Activated CD4-positive, alpha-beta T cell treated with anti-CD3 and anti-CD28 coated beads for 24 hours (primary cell): ENCODE results near the gene SOS2.
"Not testable (repeated sequence)": the region's sequence is repeated elsewhere in the genome, so short reads cannot be mapped to it uniquely, and the experiment has no call there.

Source experiments
- DNase-seq, 2 donors: peaks; one replicate each; pipeline ENCODE4 v3.0.0-alpha.2; 2020; ENCODE audit warnings: low read depth in 2 of 2

Gene SOS2

DNA sequence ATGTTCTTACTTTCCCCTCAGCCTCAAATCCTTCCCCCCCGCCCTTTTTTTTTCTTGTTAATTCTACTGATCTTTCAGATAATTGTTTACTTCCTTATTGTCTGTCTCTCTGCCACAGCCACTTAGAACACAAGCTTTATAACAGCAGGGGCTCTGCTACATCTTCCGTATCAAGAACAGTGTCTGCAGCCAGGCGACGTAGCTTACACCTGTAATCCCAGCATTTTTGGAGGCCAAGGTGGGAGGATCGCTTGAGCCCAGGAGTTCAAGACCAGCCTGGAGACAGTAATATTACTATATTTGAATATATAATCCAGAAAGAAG is 5.4 kb downstream of the SOS2 start:
- DNase-seq = no peak

- no peak for DNase-seq
Observed at GRCh38 chr14:50225067-50225973, 6.1 kb downstream of the SOS2 start.

GRCh38 chr14:50222055-50222613 is 9.2 kb downstream of the SOS2 start:
- no peak for DNase-seq

- no peak for DNase-seq
Observed at GRCh38 chr14:50218501-50218900, 12.9 kb downstream of the SOS2 start.

- no peak for DNase-seq
Observed at GRCh38 chr14:50215416-50215815, 16.0 kb downstream of the SOS2 start.

DNA sequence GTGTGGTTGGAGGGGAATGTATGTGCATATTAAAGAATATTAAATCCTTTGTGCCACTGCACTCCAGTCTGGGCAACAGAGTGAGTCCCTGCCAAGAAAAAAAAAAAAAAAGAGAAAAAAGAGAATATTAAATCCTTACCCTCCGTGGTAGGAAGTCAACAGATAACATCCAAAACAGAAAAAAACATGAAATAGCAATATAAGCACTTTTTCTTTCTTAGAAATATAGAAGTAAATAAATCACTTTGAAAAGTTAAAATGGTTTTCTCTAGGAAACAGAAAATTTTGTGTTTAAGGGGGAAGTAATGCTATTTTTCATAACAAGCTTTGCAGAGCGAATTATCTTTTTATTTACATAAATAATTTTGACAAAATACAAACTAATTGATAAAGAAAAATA is 17.6 kb downstream of the SOS2 start:
- DNase-seq = no peak

DNA sequence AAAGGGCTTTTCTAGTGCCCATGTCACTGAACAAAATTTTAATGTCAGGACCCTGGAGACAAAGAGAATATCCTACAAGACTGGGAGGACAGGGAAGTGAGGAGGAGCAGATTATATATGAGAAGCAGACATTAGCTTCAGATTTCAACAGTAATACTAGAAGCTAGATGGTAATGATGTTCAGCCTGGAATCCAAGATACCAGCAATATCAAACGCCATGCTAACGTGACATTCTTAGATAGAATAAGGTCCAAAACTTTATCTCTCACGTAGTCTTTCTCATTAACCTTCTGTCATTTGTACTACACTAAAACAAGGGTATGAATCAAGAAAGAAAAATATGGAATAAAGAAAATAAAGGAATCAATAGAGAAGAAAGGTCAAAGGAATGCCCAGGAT is 18.7 kb downstream of the SOS2 start:
- DNase-seq = no peak

DNA sequence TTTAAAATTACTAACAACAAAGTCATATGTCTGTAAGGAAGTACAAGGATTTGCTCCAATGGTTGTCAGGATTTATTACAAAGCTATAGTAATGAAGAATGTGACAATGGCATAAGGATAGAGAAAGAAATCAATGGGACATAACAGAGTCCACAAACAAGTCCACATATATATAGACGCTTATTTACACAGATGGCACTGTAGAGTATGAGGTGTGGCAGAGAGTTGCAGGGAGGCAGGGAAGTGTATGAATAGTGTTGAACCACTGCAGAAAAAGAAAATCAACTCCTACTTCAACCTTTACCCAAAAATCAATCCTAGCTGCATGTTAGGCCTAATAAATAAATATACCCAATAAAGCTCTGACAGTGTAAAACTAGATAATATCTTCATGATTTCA is 21.3 kb downstream of the SOS2 start:
- no peak for DNase-seq

DNA sequence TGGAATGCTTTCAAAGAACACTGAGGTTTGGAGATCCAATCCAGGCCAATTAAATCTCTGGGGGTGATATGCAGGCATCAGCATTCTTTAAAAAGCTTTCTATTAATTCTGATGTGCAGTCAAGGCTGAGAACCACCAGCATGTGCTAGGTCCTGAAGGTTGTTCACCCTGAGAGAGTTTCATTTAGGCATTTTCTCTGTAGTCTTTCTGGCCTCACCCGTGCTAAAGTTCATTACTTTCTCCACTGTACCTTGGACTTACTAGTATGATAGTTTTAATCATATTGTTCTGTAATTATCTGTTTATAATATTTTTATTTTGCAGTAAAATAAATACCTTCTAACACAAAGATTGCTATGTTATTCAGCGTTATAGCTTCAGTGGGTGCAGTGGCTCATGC is 32.9 kb downstream of the SOS2 start:
- no peak for DNase-seq

DNA sequence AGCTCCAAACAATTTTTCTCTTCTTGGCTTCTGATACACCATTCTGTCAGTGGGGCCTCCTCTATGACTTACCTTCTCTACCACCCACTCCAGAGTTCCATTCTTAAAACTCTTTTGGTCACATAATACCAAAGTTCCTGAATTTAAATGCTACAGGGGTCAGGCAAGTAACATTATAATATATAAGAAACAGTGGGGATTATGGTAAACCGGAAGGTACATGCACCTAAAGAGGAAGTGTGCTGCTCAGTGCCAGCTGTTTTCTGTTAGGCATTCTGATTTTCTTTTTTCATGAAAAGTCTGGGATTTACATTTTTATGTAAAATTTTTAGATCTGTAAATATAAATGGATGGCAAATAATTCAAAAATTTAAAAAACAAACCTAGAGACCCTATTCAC is 39.9 kb downstream of the SOS2 start:
- DNase-seq = no peak

GRCh38 chr14:50186107-50186506 is 45.3 kb downstream of the SOS2 start:
- no peak for DNase-seq

DNA sequence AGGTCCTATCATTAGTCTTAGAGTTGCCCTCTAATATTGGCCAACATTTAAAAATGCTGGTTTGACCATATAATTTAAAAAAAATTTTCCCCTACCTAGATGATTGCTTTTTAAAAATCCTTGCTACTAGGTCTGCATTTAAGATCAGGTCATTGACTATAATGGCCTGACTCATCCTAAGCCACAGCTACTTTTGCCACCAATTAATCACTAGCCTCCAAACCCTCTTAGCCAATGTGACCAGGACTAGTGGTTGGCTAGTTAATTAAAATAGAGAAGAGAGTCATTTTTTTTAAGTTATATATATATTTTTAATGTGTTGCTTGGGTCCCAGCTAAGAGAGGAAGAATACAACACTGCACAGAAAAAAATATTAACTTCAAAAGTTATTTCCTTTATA is 57.5 kb downstream of the SOS2 start:
- DNase-seq = no peak

GRCh38 chr14:50171895-50172294 is 59.5 kb downstream of the SOS2 start:
- no peak for DNase-seq

GRCh38 chr14:50167381-50167780 is 64.0 kb downstream of the SOS2 start:
- DNase-seq = not testable (repeated sequence)

GRCh38 chr14:50156111-50156510 is 75.3 kb downstream of the SOS2 start:
- DNase-seq = no peak

GRCh38 chr14:50148799-50149198 is 82.6 kb downstream of the SOS2 start:
- DNase-seq = no peak

DNA sequence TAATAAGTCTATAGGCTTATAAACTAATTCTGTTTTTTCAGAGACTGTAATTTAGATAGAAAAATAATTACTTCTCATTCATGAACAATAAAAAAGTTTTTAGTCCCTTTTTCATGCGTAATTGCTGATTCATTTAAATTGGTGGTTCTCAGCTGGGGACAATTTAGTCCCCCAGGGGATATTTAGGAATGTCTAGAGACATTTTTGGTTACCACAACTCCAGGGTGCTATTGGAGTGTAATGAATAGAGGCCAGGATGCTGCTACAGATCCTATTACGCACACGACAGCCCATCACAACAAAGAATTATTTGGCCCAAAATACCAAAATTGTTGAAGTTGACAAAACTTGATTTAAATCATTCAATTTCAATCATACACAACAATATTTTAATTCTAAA is 92.2 kb downstream of the SOS2 start:
- no peak for DNase-seq

DNA sequence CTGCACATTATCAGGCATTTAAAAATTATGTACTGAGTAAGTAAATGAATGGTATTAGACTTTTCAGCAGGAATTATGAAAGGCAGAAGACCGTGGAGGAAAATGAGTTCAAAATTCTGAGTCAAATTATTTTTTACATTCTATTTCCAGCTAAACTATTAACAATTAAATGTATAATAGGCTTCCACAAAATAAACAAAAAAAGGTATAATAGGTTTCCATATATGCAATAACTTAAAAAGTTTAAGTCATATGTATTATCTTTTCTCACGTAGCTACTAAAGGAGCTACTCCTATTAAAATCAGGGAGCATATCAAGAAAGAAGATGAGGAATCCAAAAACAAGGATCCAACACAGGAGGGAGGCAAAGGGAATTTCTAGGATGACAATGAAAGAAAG is 103.6 kb downstream of the SOS2 start:
- DNase-seq = no peak

- DNase-seq = no peak
Observed at GRCh38 chr14:50123062-50123461, 108.3 kb downstream of the SOS2 start.

DNA sequence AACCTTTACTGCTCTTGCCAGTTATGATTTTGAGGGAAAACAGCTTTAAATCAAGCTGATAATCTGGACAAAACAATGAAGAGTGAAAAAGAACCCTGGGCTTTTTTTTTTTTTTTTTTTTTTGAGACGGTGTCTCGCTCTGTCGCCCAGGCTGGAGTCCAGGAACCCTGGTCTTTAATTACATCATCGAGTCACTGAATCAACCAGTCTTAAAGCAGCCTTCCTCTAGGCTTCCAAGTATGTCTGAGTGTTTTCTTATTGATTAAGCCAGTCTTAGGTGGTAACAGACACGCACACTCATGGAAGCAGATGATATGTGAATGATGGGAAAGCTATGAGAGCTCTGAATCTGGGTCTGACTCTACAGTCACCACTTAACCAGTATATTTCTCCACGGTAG is 109.1 kb downstream of the SOS2 start:
- no peak for DNase-seq

DNA sequence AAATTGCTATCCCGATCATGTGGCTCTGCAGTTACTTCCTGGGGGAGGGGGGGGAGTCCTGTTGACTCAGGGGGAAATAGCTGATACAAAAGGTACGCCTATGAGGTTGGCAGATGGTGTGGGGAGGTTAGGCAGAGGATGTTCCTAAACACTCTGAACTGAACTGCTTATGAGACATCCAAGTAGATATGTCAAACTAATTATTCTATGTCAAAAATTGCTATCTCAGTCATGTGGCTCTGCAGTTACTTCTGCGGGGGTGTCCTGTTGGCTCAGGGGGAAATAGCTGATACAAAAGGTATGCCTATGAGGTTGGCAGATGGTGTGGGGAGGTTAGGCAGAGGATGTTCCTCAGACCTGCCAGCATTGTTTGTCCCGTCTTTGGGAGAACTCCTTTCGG is 109.9 kb downstream of the SOS2 start:
- DNase-seq = no peak

DNA sequence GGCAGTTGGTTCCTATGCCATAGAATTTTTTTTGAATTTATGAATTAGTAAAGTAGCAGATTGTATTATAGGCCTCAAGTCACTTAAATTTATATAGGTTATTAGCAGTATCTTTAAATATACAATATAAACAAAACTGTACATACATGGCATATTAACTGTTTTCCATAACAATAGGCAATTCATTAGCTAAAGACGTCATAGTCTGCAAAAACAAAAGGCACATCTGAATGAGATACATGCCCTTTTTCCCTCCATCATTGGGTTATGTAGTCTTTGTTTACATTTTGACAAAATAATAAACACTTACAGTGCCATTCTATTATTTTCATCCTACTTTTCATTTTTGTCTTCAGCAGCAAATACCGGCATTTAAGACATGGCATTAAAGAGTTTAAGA is 113.9 kb downstream of the SOS2 start:
- DNase-seq = no peak

- no peak for DNase-seq
Observed at GRCh38 chr14:50116966-50117365, 114.4 kb downstream of the SOS2 start.
